H1 (cell line): ENCODE results near the gene PCED1B. TPM values are rescaled to one million over a fixed set of nuclear protein-coding genes. Genes with fewer than 3 reads are reported as not detected.

Source experiments
- RBBP5 ChIP-seq: IDR thresholded peaks from 2 replicates; pipeline ENCODE4 v1.7.1; 2012; ENCODE audit warnings: low read depth, mild to moderate bottlenecking, inconsistent platforms, low read length, moderate library complexity, borderline replicate concordance
- SUZ12 ChIP-seq: fragments of 200-600 bp; sonication (generic); IDR thresholded peaks from 2 replicates; pipeline ENCODE4 v1.6.1; 2012; ENCODE audit warnings: mild to moderate bottlenecking, inconsistent platforms, low read length, moderate library complexity, mixed read lengths
- polyA plus RNA-seq, 7 experiments: library from polyadenylated mRNA; depleted of rRNA in 3 of 7; stranded (reverse) in 5 of 7; unstranded in 2 of 7; fragments of >200 nt in 5 of 7; fragments of 200-250 nt in 2 of 7; gene quantifications; 1 replicate in 5 of 7; 2 replicates in 1 of 7; 4 replicates in 1 of 7; pipeline versions ENCODE4 v1.2.1 to v1.2.3, GENCODE V29; 2011 to 2013; ENCODE audit warnings: missing spikeins in 2 of 7, mixed read lengths in 2 of 7
- total RNA-seq: library from RNA; stranded (reverse); fragmentation: NEBNext Ultra II Directional; extraction: Animal tissue kit (Norgen Biotek cat#: 25700); gene quantifications from 2 replicates; pipeline ENCODE4 v1.2.1, GENCODE V29; 2021

Gene PCED1B
- total and polyA plus RNA-seq, 2 of the 8 experiments (the other 6 are each of a cell fraction or from before 2014, with no cell fraction given): 4.7 to 5.4 TPM

GRCh38 chr12:47079981-47080724, 732 bp downstream of the PCED1B start (continued):
- TF ChIP-seq RBBP5 (peak; percentile 56; the same call in 1 of the 2 replicates), SUZ12 (0 out of 2 replicates have a peak, but pooled peaks have one; percentile 36)
- TF ChIP-seq, all 59 proteins: peak for 5
